Skeletal muscle tissue (tissue), 4 donors: ENCODE data around the gene CLDN18. TPM values are rescaled to one million over a fixed set of nuclear protein-coding genes. Genes with fewer than 3 reads are reported as not detected.

Experiments used
- H3K27ac ChIP-seq: one replicate; pipeline ENCODE4 v1.7.0; 2013; ENCODE audit warnings: mild to moderate bottlenecking, low read depth, low read length, inconsistent platforms
- H3K27me3 ChIP-seq, 3 donors: one replicate each; pipeline ENCODE4 v1.7.0; 2013; ENCODE audit warnings: low read length in 3 of 3; ENCODE audit not compliant: control insufficient read depth in 3 of 3, insufficient read depth in 3 of 3
- H3K36me3 ChIP-seq, 3 donors: one replicate each; pipeline ENCODE4 v1.7.0; 2013; ENCODE audit warnings: low read length in 3 of 3; ENCODE audit not compliant: control insufficient read depth in 3 of 3, insufficient read depth in 3 of 3
- H3K4me1 ChIP-seq, 3 donors: one replicate each; pipeline ENCODE4 v1.7.0; 2013; ENCODE audit warnings: low read length in 3 of 3, mild to moderate bottlenecking in 3 of 3; ENCODE audit not compliant: control insufficient read depth in 3 of 3, insufficient read depth in 3 of 3
- H3K4me3 ChIP-seq, 3 donors: one replicate each; pipeline ENCODE4 v1.7.0; 2013; ENCODE audit warnings: low read length in 3 of 3
- H3K9ac ChIP-seq, 3 donors: one replicate each; pipeline ENCODE4 v1.7.0; 2013; ENCODE audit warnings: low read length in 3 of 3, mild to moderate bottlenecking in 3 of 3, moderate library complexity in 2 of 3, low read depth in 1 of 3
- H3K9me3 ChIP-seq, 3 donors: one replicate each; pipeline ENCODE4 v1.7.0; 2013; ENCODE audit warnings: low read length in 3 of 3; ENCODE audit not compliant: control insufficient read depth in 3 of 3
- total RNA-seq: library from RNA; depleted of rRNA; stranded (reverse); fragments of >200 nt; gene quantifications from one replicate; pipeline ENCODE4 v1.2.3, GENCODE V29; 2014
- donor health status: Osteomylitis.

CLDN18 gene
- total RNA-seq, 1 donor from 2014 or later: under 0.01 TPM

DNA sequence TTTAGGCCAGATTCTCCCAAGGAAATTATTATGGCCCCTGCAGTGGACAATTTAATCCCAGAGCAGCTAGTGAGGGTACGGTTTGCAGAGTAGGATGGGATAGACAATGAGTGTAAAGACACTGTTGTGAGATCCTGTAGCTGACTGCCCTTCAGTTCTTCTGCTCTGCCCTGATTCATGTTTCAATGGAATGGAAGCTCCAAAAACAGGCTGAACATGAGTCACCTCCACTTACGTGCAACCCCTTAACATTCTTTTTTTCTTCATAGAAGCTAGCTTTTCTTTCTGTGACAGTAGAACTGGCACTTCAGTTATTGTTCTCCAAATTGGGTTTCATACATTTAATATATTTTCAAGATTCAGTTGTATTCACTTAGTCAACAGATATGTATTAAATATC is 32.1 kb downstream of the CLDN18 start:
- Histone ChIP-seq H3K4me1 (no peaks in the 10 kb centered on the region), H3K4me3 (no peak overlapping the region), H3K36me3 (no peaks in the 10 kb centered on the region), H3K27me3 (no peaks in the 10 kb centered on the region), H3K9ac (no peak overlapping the region), H3K9me3 (no peaks in the 10 kb centered on the region), H3K27ac (no peak overlapping the region)

- no peaks in the 10 kb centered on the region for H3K36me3 ChIP-seq
- H3K4me1 ChIP-seq: no peaks in the 10 kb centered on the region
- no peak overlapping the region for H3K27ac ChIP-seq
- H3K4me3 ChIP-seq: no peak overlapping the region
- H3K9ac ChIP-seq: no peak overlapping the region
- H3K9me3 ChIP-seq: no peaks in the 10 kb centered on the region
- no peaks in the 10 kb centered on the region for H3K27me3 ChIP-seq
Measured at GRCh38 chr3:138043266-138044029, 33.5 kb downstream of the CLDN18 start.

GRCh38 chr3:138046085-138046484 is 36.1 kb downstream of the CLDN18 start:
- Histone ChIP-seq H3K27me3 (no peaks in the 10 kb centered on the region), H3K4me3 (no peak overlapping the region), H3K36me3 (no peaks in the 10 kb centered on the region), H3K27ac (no peak overlapping the region), H3K9me3 (no peaks in the 10 kb centered on the region), H3K9ac (no peak overlapping the region), H3K4me1 (no peaks in the 10 kb centered on the region)

DNA sequence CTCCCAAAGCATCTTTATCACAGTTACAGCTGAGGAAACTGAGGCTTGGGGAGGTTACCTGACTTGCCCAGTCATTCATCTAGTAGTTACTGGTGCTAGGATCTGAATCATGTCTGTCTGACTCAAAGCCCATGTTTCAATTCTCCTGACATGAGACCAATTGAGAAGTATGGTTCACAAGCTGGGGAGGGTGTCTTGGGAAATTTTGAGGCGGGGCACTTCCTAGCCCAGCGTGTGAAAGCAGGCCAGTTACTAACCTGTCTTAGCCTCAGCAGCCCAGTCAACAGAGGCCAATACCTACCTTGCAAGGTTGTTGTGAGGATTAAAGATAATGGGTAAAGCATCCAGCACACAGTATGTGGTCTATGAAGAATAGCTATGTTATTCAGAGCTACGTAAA is 37.0 kb downstream of the CLDN18 start:
- Histone ChIP-seq H3K9ac (no peak overlapping the region), H3K9me3 (no peaks in the 10 kb centered on the region)

DNA sequence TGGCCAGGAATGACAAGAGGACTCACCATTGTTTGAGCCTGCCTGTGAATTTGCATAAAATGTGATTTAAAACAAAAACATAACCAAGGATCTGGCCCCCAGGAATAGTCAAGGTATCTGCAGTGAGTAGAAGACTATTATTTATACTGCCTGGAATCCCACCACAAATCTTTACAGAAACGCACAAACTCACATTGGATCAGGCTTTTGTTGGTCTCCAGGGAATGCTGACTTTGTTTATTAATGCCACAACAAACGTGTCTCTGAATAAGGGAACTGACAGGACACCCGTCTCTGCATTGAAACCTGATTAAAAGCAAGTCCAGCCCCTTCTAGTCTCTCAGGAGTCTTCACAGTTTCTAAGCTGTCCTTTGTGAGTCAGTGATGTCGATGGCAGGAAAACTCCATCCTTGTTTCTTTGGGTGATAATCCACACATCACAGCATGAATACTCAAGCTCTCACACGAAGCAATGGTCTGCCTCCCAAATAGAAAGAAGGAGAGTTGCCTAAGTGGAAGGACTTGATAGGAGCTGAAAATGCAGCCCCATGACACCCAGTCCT is 37.7 kb downstream of the CLDN18 start:
- H3K4me3 ChIP-seq: no peak overlapping the region
- no peaks in the 10 kb centered on the region for H3K9me3 ChIP-seq
- no peaks in the 10 kb centered on the region for H3K4me1 ChIP-seq
- no peak overlapping the region for H3K9ac ChIP-seq
- no peaks in the 10 kb centered on the region for H3K27me3 ChIP-seq
- H3K27ac ChIP-seq: no peak overlapping the region
- H3K36me3 ChIP-seq: peaks cover 0 to 2% (median 0%) of the 10 kb centered on the region in 3 donors

More for the DNA sequence above, 37.0 kb downstream of the CLDN18 start:
- no peaks in the 10 kb centered on the region for H3K27me3 ChIP-seq
- no peak overlapping the region for H3K4me3 ChIP-seq
- H3K27ac ChIP-seq: no peak overlapping the region
- H3K36me3 ChIP-seq: peaks cover 0 to 2% (median 0%) of the 10 kb centered on the region in 3 donors
- H3K4me1 ChIP-seq: no peaks in the 10 kb centered on the region

DNA sequence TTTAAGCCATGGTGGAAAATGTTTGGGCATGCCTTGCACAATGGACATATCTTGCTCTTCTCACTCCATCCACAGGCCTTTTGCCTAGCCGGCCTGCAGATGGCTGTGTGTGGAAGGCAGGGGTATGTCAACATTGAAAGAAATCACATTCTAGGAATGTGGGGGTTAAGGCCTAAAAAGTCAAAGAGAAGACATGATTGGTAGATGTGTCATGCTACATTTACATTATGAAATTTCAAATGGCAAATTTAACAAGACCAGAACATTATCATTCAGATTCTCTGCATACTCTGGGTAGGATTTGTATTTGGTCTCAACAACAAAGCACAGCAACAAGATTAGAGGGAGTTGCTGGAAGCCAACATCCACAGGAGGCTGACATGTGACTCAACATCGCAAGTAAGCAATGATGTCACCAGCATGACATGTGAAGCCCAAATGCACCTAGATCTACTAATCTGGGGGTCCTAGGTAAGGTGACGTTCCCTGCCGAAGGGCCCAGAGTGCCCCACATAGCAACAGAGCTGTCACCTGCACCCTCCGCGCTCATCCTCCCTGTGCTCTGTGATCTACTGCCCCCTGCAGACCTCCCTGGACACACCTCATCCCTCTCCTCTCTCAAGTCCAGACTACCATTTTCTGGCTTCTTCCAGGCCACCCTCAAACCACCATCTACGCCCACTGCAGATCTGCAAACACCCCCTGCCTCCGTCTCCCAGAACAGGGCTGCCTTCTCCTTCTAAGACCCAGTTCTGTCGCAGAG is 39.4 kb downstream of the CLDN18 start:
- no peak overlapping the region for H3K9ac ChIP-seq

GRCh38 chr3:138051947-138052802 is 42.2 kb downstream of the CLDN18 start:
- H3K36me3 ChIP-seq: peaks cover 0 to 2% (median 0%) of the 10 kb centered on the region in 3 donors
- peaks cover 0 to 1% (median 0%) of the 10 kb centered on the region in 3 donors for H3K4me1 ChIP-seq
- no peaks in the 10 kb centered on the region for H3K27me3 ChIP-seq
- H3K9me3 ChIP-seq: no peaks in the 10 kb centered on the region
- H3K9ac ChIP-seq: no peak overlapping the region
- no peak overlapping the region for H3K4me3 ChIP-seq
- no peak overlapping the region for H3K27ac ChIP-seq

More for the DNA sequence above, 39.4 kb downstream of the CLDN18 start:
- Histone ChIP-seq H3K27me3 (no peaks in the 10 kb centered on the region), H3K36me3 (peaks cover 0 to 2% (median 0%) of the 10 kb centered on the region in 3 donors), H3K9me3 (no peaks in the 10 kb centered on the region), H3K4me3 (no peak overlapping the region), H3K27ac (no peak overlapping the region), H3K4me1 (no peaks in the 10 kb centered on the region)

- Histone ChIP-seq H3K9me3 (no peaks in the 10 kb centered on the region), H3K27ac (no peak overlapping the region), H3K9ac (no peak overlapping the region), H3K4me3 (no peak overlapping the region), H3K27me3 (no peaks in the 10 kb centered on the region), H3K4me1 (peaks cover 0 to 2% (median 0%) of the 10 kb centered on the region in 3 donors), H3K36me3 (peaks cover 0 to 2% (median 0%) of the 10 kb centered on the region in 3 donors)
Measured at GRCh38 chr3:138054057-138054456, 44.1 kb downstream of the CLDN18 start.

DNA sequence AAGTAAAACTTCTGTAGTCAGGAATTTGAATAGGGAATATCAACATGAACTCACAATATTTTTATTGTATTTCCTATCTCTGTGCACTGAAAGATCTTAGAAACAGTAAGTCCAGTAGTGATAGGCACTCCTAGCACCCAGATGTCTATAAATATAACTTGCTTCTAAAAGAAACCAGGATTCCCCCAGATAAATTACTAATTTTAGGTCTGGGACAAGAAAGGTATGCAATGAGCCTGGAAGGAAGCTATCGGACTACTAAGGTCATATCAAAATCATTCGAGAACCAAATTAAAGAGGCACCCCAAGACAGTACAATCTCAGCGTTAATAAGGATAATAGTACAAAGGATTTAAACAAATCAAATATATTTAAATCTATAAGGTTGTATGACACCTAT is 47.4 kb downstream of the CLDN18 start:
- Histone ChIP-seq H3K27ac (no peak overlapping the region), H3K4me1 (peaks cover 0 to 2% (median 0%) of the 10 kb centered on the region in 3 donors), H3K9me3 (no peaks in the 10 kb centered on the region), H3K9ac (no peak overlapping the region), H3K4me3 (no peak overlapping the region), H3K36me3 (peaks cover 0 to 7% (median 0%) of the 10 kb centered on the region in 3 donors), H3K27me3 (no peaks in the 10 kb centered on the region)
